WTC11 (cell line): ENCODE data around the gene SERTAD4. TPM values are rescaled to one million over a fixed set of nuclear protein-coding genes. Genes with fewer than 3 reads are reported as not detected.

Experiments used
- ATAC-seq: fragments of 200-7000 bp; cut with Tn5 transposase; 2 replicates; pipeline ENCODE4 v1.10.0; 2021; ENCODE audit warnings: mild to moderate bottlenecking, moderate library complexity
- CTCF ChIA-PET: fragments of 300-600 bp; sonication (Branson Sonifier 250); formaldehyde crosslinking; loops from one replicate; lab custom pipeline; 2021; ENCODE audit warnings: antibody characterized with exemption; lab: Charles Lee
- POLR2A ChIA-PET: fragments of 350-600 bp; sonication (Branson Sonifier 250); formaldehyde crosslinking; loops from one replicate; lab custom pipeline; 2021; ENCODE audit warnings: antibody characterized with exemption; lab: Charles Lee
- DNase-seq: peaks from one replicate; pipeline ENCODE4 v3.0.0; 2021; ENCODE audit warnings: low spot score
- H3K27ac Mint-ChIP-seq: 2 replicates; pipeline ENCODE4 v1.8.0; 2021; ENCODE audit warnings: mixed read lengths
- H3K27me3 Mint-ChIP-seq: 2 replicates; pipeline ENCODE4 v1.8.0; 2021; ENCODE audit warnings: low read depth, mild to moderate bottlenecking, moderate library complexity, mixed read lengths
- H3K36me3 Mint-ChIP-seq: 2 replicates; pipeline ENCODE4 v1.8.0; 2021; ENCODE audit warnings: mixed read lengths
- H3K4me1 Mint-ChIP-seq: 2 replicates; pipeline ENCODE4 v1.8.0; 2022; ENCODE audit warnings: mixed read lengths
- H3K4me3 Mint-ChIP-seq: 2 replicates; pipeline ENCODE4 v1.8.0; 2021; ENCODE audit warnings: mild to moderate bottlenecking, moderate library complexity, mixed read lengths
- H3K9me3 Mint-ChIP-seq: 2 replicates; pipeline ENCODE4 v1.8.0; 2021; ENCODE audit warnings: mixed read lengths
- CREB1 ChIP-seq: sonication (generic); formaldehyde crosslinking; IDR thresholded peaks from 2 replicates; pipeline ENCODE4 v1.8.0; 2023; ENCODE audit warnings: mild to moderate bottlenecking, missing genetic modification reagents
- E2F1 ChIP-seq: sonication (generic); formaldehyde crosslinking; IDR thresholded peaks from 2 replicates; pipeline ENCODE4 v1.8.0; 2022; ENCODE audit warnings: mild to moderate bottlenecking, missing genetic modification reagents
- EMX1 ChIP-seq: fragments of 250-450 bp; sonication (Bioruptor Pico); IDR thresholded peaks from 2 replicates; pipeline ENCODE4 v1.8.0; 2021; ENCODE audit warnings: mild to moderate bottlenecking
- JUN ChIP-seq: sonication (generic); formaldehyde crosslinking; IDR thresholded peaks from 2 replicates; pipeline ENCODE4 v1.8.0; 2023; ENCODE audit warnings: mild to moderate bottlenecking, missing genetic modification reagents
- KAT7 ChIP-seq: sonication (generic); formaldehyde crosslinking; IDR thresholded peaks from 2 replicates; pipeline ENCODE4 v1.8.1; 2023; ENCODE audit warnings: missing genetic modification reagents, mild to moderate bottlenecking, borderline replicate concordance
- NFYB ChIP-seq: sonication (generic); formaldehyde crosslinking; conservative IDR thresholded peaks from 2 replicates; pipeline ENCODE4 v1.8.0; 2022; ENCODE audit warnings: low read depth, missing genetic modification reagents
- RORB ChIP-seq: fragments of 250-450 bp; sonication (Bioruptor Pico); IDR thresholded peaks from 2 replicates; pipeline ENCODE4 v1.9.0; 2021; ENCODE audit warnings: mild to moderate bottlenecking
- SMAD3 ChIP-seq: sonication (generic); formaldehyde crosslinking; IDR thresholded peaks from 2 replicates; pipeline ENCODE4 v1.8.0; 2022; ENCODE audit warnings: missing genetic modification reagents, mild to moderate bottlenecking, borderline replicate concordance
- TCF7 ChIP-seq: sonication (generic); formaldehyde crosslinking; IDR thresholded peaks from 2 replicates; pipeline ENCODE4 v1.8.0; 2022; ENCODE audit warnings: mild to moderate bottlenecking, low read depth, missing genetic modification reagents, moderate library complexity
- TEAD1 ChIP-seq: sonication (generic); formaldehyde crosslinking; IDR thresholded peaks from 2 replicates; pipeline ENCODE4 v1.8.0; 2022; ENCODE audit warnings: mild to moderate bottlenecking, missing genetic modification reagents
- TP53 ChIP-seq: sonication (generic); formaldehyde crosslinking; IDR thresholded peaks from 2 replicates; pipeline ENCODE4 v1.8.1; 2023; ENCODE audit warnings: mild to moderate bottlenecking, missing genetic modification reagents
- ZNF138 ChIP-seq: sonication (generic); formaldehyde crosslinking; conservative IDR thresholded peaks from 2 replicates; pipeline ENCODE4 v1.8.1; 2022; ENCODE audit warnings: mild to moderate bottlenecking, moderate library complexity, missing genetic modification reagents
- ZNF263 ChIP-seq: sonication (generic); formaldehyde crosslinking; IDR thresholded peaks from 2 replicates; pipeline ENCODE4 v1.8.1; 2022; ENCODE audit warnings: low read depth, mild to moderate bottlenecking, moderate library complexity, missing genetic modification reagents
- ZNF396 ChIP-seq: fragments of 250-450 bp; sonication (Bioruptor Pico); IDR thresholded peaks from 2 replicates; pipeline ENCODE4 v1.8.0; 2021; ENCODE audit warnings: mild to moderate bottlenecking, moderate library complexity, borderline replicate concordance
- total RNA-seq: library from RNA; stranded (reverse); gene quantifications from 3 replicates; pipeline ENCODE4 v1.2.3, GENCODE V29; 2021
- TF ChIP-seq, protein P1 (sequence below): sonication (generic); formaldehyde crosslinking; IDR thresholded peaks from 2 replicates; pipeline ENCODE4 v1.8.1; 2022; ENCODE audit warnings: low read depth, mild to moderate bottlenecking, moderate library complexity, missing genetic modification reagents, borderline replicate concordance
- TF ChIP-seq, protein P2 (sequence below): sonication (generic); formaldehyde crosslinking; IDR thresholded peaks from 2 replicates; pipeline ENCODE4 v1.8.1; 2023; ENCODE audit warnings: mild to moderate bottlenecking, missing genetic modification reagents, moderate library complexity
- TF ChIP-seq, protein P3 (sequence below): sonication (generic); formaldehyde crosslinking; IDR thresholded peaks from 2 replicates; pipeline ENCODE4 v1.8.1; 2022; ENCODE audit warnings: missing genetic modification reagents, borderline replicate concordance
- TF ChIP-seq, protein P4 (sequence below): sonication (generic); formaldehyde crosslinking; IDR thresholded peaks from 2 replicates; pipeline ENCODE4 v1.8.0; 2022; ENCODE audit warnings: missing genetic modification reagents

SERTAD4 gene
- total RNA-seq, 1 experiment from 2014 or later: 4.6 TPM

GRCh38 chr1:210241121-210241520 lies 8.5 kb downstream of the SERTAD4 start (continued):
- TF ChIP-seq, protein P1, sequence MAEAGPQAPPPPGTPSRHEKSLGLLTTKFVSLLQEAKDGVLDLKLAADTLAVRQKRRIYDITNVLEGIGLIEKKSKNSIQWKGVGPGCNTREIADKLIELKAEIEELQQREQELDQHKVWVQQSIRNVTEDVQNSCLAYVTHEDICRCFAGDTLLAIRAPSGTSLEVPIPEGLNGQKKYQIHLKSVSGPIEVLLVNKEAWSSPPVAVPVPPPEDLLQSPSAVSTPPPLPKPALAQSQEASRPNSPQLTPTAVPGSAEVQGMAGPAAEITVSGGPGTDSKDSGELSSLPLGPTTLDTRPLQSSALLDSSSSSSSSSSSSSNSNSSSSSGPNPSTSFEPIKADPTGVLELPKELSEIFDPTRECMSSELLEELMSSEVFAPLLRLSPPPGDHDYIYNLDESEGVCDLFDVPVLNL (CRISPR knock-in tag): no peak
- TF ChIP-seq, protein P2, sequence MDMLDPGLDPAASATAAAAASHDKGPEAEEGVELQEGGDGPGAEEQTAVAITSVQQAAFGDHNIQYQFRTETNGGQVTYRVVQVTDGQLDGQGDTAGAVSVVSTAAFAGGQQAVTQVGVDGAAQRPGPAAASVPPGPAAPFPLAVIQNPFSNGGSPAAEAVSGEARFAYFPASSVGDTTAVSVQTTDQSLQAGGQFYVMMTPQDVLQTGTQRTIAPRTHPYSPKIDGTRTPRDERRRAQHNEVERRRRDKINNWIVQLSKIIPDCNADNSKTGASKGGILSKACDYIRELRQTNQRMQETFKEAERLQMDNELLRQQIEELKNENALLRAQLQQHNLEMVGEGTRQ: no peak
- TF ChIP-seq KAT7 (CRISPR knock-in tag) (no peak), ZNF138 (CRISPR knock-in tag) (no peak), ZNF396 (no peak), NFYB (CRISPR knock-in tag) (no peak), E2F1 (CRISPR knock-in tag) (no peak), ZNF263 (CRISPR knock-in tag) (no peak), TP53 (CRISPR knock-in tag) (no peak), RORB (CRISPR knock-in tag) (no peak), JUN (CRISPR knock-in tag) (no peak), SMAD3 (no peak), CREB1 (CRISPR knock-in tag) (no peak), EMX1 (CRISPR knock-in tag) (no peak)
- TF ChIP-seq, protein P3, sequence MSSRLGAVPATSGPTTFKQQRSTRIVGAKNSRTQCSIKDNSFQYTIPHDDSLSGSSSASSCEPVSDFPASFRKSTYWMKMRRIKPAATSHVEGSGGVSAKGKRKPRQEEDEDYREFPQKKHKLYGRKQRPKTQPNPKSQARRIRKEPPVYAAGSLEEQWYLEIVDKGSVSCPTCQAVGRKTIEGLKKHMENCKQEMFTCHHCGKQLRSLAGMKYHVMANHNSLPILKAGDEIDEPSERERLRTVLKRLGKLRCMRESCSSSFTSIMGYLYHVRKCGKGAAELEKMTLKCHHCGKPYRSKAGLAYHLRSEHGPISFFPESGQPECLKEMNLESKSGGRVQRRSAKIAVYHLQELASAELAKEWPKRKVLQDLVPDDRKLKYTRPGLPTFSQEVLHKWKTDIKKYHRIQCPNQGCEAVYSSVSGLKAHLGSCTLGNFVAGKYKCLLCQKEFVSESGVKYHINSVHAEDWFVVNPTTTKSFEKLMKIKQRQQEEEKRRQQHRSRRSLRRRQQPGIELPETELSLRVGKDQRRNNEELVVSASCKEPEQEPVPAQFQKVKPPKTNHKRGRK (CRISPR knock-in tag): no peak

- Mint-ChIP-seq H3K4me1 (peaks cover 16% of the 10 kb centered on the region), H3K9me3 (no peaks in the 10 kb centered on the region), H3K36me3 (no peaks in the 10 kb centered on the region), H3K4me3 (no peak overlapping the region), H3K27ac (no peak overlapping the region), H3K27me3 (no peaks in the 10 kb centered on the region)
- TF ChIP-seq TEAD1 (no peak), TCF7 (CRISPR knock-in tag) (no peak)
- TF ChIP-seq, protein P4, sequence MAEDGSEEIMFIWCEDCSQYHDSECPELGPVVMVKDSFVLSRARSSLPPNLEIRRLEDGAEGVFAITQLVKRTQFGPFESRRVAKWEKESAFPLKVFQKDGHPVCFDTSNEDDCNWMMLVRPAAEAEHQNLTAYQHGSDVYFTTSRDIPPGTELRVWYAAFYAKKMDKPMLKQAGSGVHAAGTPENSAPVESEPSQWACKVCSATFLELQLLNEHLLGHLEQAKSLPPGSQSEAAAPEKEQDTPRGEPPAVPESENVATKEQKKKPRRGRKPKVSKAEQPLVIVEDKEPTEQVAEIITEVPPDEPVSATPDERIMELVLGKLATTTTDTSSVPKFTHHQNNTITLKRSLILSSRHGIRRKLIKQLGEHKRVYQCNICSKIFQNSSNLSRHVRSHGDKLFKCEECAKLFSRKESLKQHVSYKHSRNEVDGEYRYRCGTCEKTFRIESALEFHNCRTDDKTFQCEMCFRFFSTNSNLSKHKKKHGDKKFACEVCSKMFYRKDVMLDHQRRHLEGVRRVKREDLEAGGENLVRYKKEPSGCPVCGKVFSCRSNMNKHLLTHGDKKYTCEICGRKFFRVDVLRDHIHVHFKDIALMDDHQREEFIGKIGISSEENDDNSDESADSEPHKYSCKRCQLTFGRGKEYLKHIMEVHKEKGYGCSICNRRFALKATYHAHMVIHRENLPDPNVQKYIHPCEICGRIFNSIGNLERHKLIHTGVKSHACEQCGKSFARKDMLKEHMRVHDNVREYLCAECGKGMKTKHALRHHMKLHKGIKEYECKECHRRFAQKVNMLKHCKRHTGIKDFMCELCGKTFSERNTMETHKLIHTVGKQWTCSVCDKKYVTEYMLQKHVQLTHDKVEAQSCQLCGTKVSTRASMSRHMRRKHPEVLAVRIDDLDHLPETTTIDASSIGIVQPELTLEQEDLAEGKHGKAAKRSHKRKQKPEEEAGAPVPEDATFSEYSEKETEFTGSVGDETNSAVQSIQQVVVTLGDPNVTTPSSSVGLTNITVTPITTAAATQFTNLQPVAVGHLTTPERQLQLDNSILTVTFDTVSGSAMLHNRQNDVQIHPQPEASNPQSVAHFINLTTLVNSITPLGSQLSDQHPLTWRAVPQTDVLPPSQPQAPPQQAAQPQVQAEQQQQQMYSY (CRISPR knock-in tag): no peak
- DNase-seq (no peak), ATAC-seq (no peak)
- POLR2A ChIA-PET: no interaction called here
- CTCF ChIA-PET: interaction anchor here (1.7 kb wide), 1 partner anchor 20 kb away, joined by 4 read pairs; no protein-coding TSS in a partner anchor
Measured at GRCh38 chr1:210244746-210245367, 12.3 kb downstream of the SERTAD4 start.
